ENCODE results near the gene RNF222. TPM values are rescaled to one million over a fixed set of nuclear protein-coding genes. Genes with fewer than 3 reads are reported as not detected.

RNF222 gene
- total RNA-seq, 1 experiment from 2014 or later: not detected

GRCh38 chr17:8345951-8346665, 51.5 kb downstream of the RNF222 start:
- DNase-seq (ENCODE audit: low read depth): no peak

GRCh38 chr17:8345052-8345690, 52.5 kb downstream of the RNF222 start:
- no peak for DNase-seq (ENCODE audit: low read depth)

- no peak for DNase-seq (ENCODE audit: low read depth)
These were observed 56.2 kb downstream of the RNF222 start for GRCh38 chr17:8341456-8341855.

Other genes with a start within 250 kb of the RNF222 start
- 10.6 and 18.4 TPM in 2 replicates for gene PER1, start 245.4 kb downstream of the RNF222 start, total RNA-seq (2014; rRNA removed; shearing (Covaris generic))
- gene VAMP2, start 234.9 kb downstream of the RNF222 start, total RNA-seq (2014; rRNA removed; shearing (Covaris generic)): 3.8 and 4.4 TPM in 2 replicates
- 27.5 and 31.5 TPM in 2 replicates for gene TMEM107, start 221.4 kb downstream of the RNF222 start, total RNA-seq (2014; rRNA removed; shearing (Covaris generic))
- 3.9 and 6.8 TPM in 2 replicates for gene BORCS6, start 207.6 kb downstream of the RNF222 start, total RNA-seq (2014; rRNA removed; shearing (Covaris generic))
- gene AURKB, start 187.3 kb downstream of the RNF222 start, total RNA-seq (2014; rRNA removed; shearing (Covaris generic)): 78.7 and 123 TPM in 2 replicates
- gene CTC1, start 149.8 kb downstream of the RNF222 start, total RNA-seq (2014; rRNA removed; shearing (Covaris generic)): 0.49 and 3.1 TPM in 2 replicates
- 14.5 and 22.9 TPM in 2 replicates for gene PFAS, start 148.5 kb downstream of the RNF222 start, total RNA-seq (2014; rRNA removed; shearing (Covaris generic))
- gene RANGRF, start 109.2 kb downstream of the RNF222 start, total RNA-seq (2014; rRNA removed; shearing (Covaris generic)): 5.6 and 14.7 TPM in 2 replicates
- gene SLC25A35, start 102.4 kb downstream of the RNF222 start, total RNA-seq (2014; rRNA removed; shearing (Covaris generic)): 1.7 and 2.4 TPM in 2 replicates
- gene ARHGEF15, start 87.6 kb downstream of the RNF222 start, total RNA-seq (2014; rRNA removed; shearing (Covaris generic)): not detected in 2 replicates
- gene ODF4, start 58.0 kb downstream of the RNF222 start, total RNA-seq (2014; rRNA removed; shearing (Covaris generic)): not detected in 2 replicates
- gene RPL26, start 14.6 kb downstream of the RNF222 start, total RNA-seq (2014; rRNA removed; shearing (Covaris generic)): 2,231 and 3,155 TPM in 2 replicates
- 39.5 and 43.7 TPM in 2 replicates for gene NDEL1, start 38.1 kb upstream of the RNF222 start, total RNA-seq (2014; rRNA removed; shearing (Covaris generic))
- gene MYH10, start 232.9 kb upstream of the RNF222 start, total RNA-seq (2014; rRNA removed; shearing (Covaris generic)): 26.6 and 36.3 TPM in 2 replicates